ENCODE results near the gene PEDS1. TPM values are rescaled to one million over a fixed set of nuclear protein-coding genes. Genes with fewer than 3 reads are reported as not detected.

The PEDS1 gene
- total and polyA plus RNA-seq, 2 of the 13 experiments (the other 11 are each of a cell fraction or from before 2014, with no cell fraction given), result 30.5 to 93.9 TPM

DNA sequence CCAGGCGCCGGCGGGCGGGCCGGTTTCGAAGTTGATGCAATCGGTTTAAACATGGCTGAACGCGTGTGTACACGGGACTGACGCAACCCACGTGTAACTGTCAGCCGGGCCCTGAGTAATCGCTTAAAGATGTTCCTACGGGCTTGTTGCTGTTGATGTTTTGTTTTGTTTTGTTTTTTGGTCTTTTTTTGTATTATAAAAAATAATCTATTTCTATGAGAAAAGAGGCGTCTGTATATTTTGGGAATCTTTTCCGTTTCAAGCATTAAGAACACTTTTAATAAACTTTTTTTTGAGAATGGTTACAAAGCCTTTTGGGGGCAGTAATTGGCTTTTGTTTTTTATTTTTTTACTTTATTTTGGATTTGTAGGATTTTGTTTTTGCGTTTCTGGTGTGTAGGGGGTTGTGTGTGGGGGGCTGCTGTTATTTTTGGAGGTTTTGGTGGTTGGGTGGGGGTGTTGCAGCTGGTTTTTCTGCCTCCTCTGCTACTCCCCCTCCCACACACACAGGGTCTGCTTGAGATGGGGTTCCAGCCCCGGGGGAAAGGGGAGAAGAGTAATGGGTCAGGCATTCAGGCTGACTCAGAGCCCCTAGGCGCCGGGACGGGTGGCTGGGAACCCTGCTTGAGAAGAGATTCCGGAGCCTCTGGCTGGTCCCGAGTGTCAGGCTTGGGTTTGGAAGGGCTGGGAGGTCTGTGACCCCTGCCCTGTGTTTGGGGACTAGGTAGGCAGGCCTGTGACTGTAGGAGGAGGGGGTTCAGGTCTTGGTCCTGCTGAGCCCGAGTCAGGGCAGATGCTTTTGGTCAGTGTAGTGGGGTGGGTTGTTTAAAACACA, 39.1 kb upstream of the PEDS1 start (continued):
- TF ChIP-seq, protein P1, sequence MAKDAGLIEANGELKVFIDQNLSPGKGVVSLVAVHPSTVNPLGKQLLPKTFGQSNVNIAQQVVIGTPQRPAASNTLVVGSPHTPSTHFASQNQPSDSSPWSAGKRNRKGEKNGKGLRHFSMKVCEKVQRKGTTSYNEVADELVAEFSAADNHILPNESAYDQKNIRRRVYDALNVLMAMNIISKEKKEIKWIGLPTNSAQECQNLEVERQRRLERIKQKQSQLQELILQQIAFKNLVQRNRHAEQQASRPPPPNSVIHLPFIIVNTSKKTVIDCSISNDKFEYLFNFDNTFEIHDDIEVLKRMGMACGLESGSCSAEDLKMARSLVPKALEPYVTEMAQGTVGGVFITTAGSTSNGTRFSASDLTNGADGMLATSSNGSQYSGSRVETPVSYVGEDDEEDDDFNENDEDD (CRISPR knock-in tag; IDR thresholded peaks at IDR 0.05; ENCODE audit: borderline replicate concordance), result peak; percentile 64; the same call in 1 of the 2 replicates
- TF ChIP-seq HNRNPLL (IDR thresholded peaks at IDR 0.05; ENCODE audit: low read depth, low read length, poor library complexity, severe bottlenecking) (no peak), ZIK1 (CRISPR knock-in tag; IDR thresholded peaks at IDR 0.05; ENCODE audit: borderline replicate concordance, low read depth) (no peak), ELF3 (CRISPR knock-in tag; IDR thresholded peaks at IDR 0.05) (peak; percentile 48), ZNF891 (CRISPR knock-in tag; IDR thresholded peaks at IDR 0.05) (peak; percentile 77; the same call in 1 of the 2 replicates), WIZ (CRISPR knock-in tag; IDR thresholded peaks at IDR 0.05) (no peak), ATAD3A (CRISPR knock-in tag; IDR thresholded peaks at IDR 0.05) (no peak), ZNF883 (CRISPR knock-in tag; IDR thresholded peaks at IDR 0.05; ENCODE audit: not compliant biosample characterization) (peak; percentile 56), TCF7 (IDR thresholded peaks at IDR 0.05; ENCODE audit: low read depth) (peak; percentile 22; the same call in 1 of the 2 replicates), MAFG (CRISPR knock-in tag; IDR thresholded peaks at IDR 0.05) (no peak), STAT5B (CRISPR knock-in tag; IDR thresholded peaks at IDR 0.05) (no peak), SSRP1 (CRISPR knock-in tag; IDR thresholded peaks at IDR 0.05) (peak; percentile 96), ZNF550 (CRISPR knock-in tag; IDR thresholded peaks at IDR 0.05; ENCODE audit: borderline replicate concordance) (0 out of 2 replicates have a peak, but pooled peaks have one; percentile 40), ZSCAN22 (CRISPR knock-in tag; IDR thresholded peaks at IDR 0.05) (no peak), ZNF329 (CRISPR knock-in tag; IDR thresholded peaks at IDR 0.05; ENCODE audit: low read depth) (no peak), SIN3A (IDR thresholded peaks at IDR 0.05; ENCODE audit: borderline replicate concordance, low read depth, low read length) (peak; percentile 99), IKZF4 (CRISPR knock-in tag; IDR thresholded peaks at IDR 0.05; ENCODE audit: borderline replicate concordance, low read depth, not compliant biosample characterization) (no peak), ZNF230 (CRISPR knock-in tag; IDR thresholded peaks at IDR 0.05) (peak; percentile 43; the same call in 1 of the 2 replicates), ZNF33A (CRISPR knock-in tag; IDR thresholded peaks at IDR 0.05; ENCODE audit: borderline replicate concordance) (no peak), ZNF331 (CRISPR knock-in tag; IDR thresholded peaks at IDR 0.05) (peak; percentile 51; the same call in 1 of the 2 replicates), ESRRA (CRISPR knock-in tag; IDR thresholded peaks at IDR 0.05; ENCODE audit: low read depth) (peak; percentile 28; the same call in 1 of the 2 replicates), KAT7 (CRISPR knock-in tag; IDR thresholded peaks at IDR 0.05; ENCODE audit: borderline replicate concordance) (peak; percentile 5; the same call in 1 of the 2 replicates)
- TF ChIP-seq, protein P2, sequence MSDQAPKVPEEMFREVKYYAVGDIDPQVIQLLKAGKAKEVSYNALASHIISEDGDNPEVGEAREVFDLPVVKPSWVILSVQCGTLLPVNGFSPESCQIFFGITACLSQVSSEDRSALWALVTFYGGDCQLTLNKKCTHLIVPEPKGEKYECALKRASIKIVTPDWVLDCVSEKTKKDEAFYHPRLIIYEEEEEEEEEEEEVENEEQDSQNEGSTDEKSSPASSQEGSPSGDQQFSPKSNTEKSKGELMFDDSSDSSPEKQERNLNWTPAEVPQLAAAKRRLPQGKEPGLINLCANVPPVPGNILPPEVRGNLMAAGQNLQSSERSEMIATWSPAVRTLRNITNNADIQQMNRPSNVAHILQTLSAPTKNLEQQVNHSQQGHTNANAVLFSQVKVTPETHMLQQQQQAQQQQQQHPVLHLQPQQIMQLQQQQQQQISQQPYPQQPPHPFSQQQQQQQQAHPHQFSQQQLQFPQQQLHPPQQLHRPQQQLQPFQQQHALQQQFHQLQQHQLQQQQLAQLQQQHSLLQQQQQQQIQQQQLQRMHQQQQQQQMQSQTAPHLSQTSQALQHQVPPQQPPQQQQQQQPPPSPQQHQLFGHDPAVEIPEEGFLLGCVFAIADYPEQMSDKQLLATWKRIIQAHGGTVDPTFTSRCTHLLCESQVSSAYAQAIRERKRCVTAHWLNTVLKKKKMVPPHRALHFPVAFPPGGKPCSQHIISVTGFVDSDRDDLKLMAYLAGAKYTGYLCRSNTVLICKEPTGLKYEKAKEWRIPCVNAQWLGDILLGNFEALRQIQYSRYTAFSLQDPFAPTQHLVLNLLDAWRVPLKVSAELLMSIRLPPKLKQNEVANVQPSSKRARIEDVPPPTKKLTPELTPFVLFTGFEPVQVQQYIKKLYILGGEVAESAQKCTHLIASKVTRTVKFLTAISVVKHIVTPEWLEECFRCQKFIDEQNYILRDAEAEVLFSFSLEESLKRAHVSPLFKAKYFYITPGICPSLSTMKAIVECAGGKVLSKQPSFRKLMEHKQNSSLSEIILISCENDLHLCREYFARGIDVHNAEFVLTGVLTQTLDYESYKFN (CRISPR knock-in tag; conservative IDR thresholded peaks at IDR 0.05), result peak; percentile 38; the same call in 1 of the 2 replicates
- TF ChIP-seq, protein P3, sequence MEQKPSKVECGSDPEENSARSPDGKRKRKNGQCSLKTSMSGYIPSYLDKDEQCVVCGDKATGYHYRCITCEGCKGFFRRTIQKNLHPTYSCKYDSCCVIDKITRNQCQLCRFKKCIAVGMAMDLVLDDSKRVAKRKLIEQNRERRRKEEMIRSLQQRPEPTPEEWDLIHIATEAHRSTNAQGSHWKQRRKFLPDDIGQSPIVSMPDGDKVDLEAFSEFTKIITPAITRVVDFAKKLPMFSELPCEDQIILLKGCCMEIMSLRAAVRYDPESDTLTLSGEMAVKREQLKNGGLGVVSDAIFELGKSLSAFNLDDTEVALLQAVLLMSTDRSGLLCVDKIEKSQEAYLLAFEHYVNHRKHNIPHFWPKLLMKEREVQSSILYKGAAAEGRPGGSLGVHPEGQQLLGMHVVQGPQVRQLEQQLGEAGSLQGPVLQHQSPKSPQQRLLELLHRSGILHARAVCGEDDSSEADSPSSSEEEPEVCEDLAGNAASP (CRISPR knock-in tag; IDR thresholded peaks at IDR 0.05; ENCODE audit: borderline replicate concordance), result 0 out of 2 replicates have a peak, but pooled peaks have one; percentile 50

Measured in HepG2 (cell line).